ENCODE data around the gene NTN1.

NTN1 gene

DNA sequence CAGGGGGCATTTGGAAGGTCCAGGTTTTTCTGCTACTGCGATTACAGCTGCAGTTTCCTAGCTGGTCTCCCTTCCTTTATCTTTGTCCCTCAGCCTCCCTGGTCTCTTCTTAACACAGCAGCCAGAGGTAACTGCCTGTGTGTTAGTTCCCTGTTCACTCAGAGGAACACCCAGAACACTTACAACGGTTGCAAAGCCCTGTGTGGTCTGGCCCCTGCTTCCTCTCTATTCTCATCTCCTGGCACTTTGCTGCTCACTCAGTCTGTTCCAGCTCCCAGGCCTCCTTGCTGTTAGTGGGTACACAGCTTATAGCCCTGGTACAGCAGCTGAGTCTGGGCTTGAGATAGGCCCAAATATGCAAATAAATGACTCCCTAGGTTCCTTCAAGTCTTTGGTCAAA, 16.4 kb downstream of the NTN1 start:
- no peak for DNase-seq (ENCODE audit: low spot score)

DNA sequence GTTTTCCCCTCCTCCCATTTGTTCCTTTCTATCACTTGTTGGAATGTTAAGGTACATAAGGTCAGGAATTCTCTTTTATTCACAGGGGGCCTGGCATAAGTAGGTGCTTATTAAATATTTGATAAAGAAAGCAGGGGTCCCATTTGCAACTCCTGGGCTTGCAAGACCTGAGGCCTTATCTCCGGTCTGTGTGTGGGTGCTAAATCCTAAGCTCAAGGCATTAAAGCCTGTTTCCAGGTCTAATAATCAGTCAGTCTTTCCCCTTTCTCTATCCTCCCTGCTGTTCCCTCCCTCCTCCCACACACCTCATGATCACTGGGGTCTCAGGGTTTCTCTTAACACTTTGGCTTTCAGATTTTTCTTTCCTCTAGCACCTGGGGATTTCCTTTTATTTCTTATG, 17.1 kb downstream of the NTN1 start:
- DNase-seq (ENCODE audit: low spot score) = no peak

DNA sequence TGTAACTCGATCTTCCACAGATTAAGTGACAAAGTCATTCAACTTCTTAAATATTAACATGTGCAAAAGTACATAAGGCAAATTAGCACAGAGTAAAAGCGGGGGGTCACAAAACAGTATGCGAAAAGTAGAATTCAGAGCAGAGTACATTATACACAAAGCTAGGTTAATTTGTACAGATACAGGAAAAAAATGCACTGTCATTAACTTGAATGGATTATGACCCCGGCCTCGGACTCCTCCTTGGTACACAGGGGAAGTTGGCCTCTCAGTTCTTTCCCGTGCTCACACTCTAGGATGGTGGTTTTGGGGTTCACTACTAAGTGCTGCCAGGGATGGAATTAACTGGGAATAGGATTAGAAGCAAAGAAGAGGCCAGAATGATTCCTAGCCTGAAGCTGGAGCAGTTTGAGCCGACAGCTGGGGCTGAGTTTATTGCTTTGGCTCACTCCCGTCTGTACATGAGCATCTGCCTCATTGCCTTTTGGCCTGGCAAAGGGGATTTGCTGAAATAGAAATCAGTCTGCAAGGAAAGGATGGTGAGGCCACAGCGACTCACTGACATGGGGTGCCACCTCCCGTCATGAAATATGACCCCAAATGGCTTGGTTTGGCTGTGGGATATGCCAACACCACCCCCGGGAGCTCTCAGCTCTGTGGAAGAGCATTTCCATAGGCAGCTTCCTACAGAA, 23.6 kb downstream of the NTN1 start:
- DNase-seq (ENCODE audit: low spot score) = no peak

DNA sequence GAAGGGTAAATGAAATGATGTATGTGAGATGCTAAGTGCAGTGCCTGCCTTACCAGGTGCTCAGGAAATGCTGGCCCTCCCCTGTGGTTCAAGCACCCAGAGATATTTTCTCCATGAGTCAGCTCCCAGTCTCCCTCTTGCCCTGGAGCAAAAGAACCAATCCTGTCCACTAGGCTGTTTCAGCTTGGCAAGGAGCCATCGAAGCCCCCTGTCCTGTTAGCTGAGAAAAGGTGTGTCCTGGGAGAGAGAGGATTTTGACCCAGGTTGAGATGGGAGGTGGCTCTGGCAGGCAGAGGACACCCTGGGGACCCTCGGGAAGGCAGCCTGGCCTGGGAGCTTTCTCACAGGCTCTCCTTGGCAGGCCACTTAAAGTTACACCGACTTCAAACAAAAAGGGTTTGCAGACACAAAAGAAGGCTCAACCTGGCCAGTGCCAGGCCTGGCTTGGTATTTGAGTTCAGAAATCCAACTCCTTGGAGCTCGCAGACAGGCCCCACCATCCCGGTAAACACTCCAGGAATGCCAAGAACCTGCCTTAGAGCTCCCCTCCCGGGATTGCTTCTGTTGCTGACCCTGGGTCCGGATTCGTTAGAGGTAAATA, 29.6 kb downstream of the NTN1 start:
- no peak for DNase-seq (ENCODE audit: low spot score)

DNA sequence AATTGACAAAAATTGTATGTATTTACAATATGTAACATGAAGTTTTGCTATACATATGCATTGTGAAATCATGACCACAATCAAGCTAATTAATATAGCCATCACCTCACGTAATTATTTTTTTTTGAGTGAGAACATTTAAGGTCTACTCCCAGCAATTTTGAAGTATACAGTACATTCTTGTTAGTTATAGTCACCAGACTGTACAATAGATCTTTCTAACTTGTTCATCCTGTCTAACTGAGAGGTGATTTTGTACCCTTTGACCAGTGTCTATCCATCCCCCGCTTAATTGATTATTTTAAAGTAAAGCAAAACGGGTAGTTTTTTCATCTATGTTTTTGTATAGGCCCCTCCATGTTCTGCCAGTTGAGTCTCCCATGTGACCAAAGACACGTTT, 30.3 kb downstream of the NTN1 start:
- DNase-seq (ENCODE audit: low spot score) = no peak

DNA sequence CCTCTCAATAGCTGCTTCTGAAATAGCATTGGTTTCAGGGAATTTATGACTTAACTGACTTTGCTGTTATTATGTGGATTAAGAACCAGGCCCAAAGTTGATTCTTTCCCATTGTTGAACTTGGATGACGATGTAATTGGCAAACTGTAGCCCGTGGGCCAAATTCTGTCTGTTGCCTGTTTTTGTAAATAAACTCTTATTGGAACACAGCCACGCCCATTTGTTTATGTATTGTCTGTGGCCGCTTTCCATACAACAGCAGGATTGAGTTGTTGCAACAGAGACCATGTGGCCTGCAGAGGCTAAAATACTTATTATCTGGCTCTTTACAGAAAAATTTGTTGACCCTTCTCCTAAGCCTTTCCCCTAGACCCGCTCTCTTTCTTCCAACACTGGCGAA, 31.6 kb downstream of the NTN1 start:
- DNase-seq (ENCODE audit: low spot score) = no peak

DNA sequence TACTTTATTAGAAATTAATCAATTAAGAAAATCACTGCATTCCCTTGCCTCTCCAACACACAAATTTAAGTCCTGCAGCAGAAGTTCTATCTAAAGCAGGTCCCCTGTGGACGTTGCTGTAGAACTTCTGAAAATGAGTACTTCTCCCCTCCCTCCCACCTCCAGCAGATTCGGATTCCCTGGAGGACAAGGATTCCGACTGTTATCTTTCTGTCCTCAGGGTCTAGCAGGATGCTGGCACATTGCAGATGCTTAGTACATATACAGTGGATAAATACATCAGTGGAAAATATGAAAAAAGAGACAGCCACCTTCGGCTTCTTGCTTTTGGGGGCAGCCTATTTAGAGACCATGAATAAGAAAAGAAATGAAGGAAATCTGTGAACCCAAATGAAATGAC, 32.1 kb downstream of the NTN1 start:
- DNase-seq (ENCODE audit: low spot score) = no peak

DNA sequence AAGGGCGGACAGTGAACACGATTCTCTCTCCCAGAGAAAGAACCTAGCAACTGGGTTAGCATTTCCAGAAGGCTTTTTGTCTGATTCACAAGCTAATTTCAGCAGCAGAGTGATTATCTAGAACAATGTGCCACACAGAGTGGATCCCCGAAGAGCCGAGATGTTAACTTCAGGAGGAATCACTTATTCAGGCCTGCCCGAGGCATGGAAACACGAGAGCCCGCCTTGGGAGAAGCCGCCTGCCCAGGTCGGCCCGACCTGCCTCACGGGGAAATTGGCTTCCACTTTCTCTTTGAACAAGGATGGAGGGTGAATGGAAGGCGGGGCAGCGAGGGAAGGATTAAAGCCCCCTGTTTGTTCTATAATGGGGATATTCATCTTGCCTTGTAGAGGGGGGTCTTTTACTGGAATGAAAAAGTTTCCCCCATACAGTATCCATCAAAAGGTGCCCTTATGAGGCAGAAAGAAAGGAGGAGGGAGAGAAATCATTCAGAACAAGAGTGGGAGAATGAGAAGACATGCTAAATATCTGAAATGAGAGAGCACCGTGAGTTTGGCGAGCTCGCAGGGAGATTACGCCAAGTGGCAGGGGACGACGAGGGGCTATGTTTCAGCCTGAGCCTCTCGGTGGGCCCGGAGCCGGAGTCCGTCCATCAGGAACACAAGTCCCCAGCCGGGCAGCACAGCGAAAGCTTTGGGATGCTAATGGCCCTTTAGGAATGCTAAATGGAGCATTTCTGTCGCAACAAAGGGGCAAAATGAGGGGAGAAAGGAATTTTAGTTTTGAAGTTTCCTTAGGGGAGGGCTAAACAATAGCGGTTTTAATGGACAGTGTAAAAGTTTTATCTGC, 33.0 kb downstream of the NTN1 start:
- DNase-seq (ENCODE audit: low spot score) = no peak

DNA sequence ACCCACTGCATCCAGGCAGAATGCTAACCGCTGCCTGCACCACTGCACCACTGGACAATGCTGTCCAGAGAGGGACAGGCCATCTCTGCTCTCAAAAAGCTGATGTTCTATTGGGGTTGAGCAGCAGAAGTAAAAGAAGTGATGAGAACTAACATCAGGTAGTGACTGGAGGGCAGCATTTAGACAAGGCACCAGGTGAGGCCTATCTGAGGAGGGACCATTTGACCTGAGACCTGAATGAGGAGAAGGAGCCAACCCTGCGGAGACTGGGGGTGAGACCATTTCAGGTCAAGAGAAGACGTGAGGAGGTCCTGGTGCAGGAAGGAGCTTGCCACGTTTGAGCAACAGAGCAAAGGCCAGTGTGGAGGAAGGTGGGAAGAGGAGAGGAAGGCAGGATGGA, 34.0 kb downstream of the NTN1 start:
- no peak for DNase-seq (ENCODE audit: low spot score)

DNA sequence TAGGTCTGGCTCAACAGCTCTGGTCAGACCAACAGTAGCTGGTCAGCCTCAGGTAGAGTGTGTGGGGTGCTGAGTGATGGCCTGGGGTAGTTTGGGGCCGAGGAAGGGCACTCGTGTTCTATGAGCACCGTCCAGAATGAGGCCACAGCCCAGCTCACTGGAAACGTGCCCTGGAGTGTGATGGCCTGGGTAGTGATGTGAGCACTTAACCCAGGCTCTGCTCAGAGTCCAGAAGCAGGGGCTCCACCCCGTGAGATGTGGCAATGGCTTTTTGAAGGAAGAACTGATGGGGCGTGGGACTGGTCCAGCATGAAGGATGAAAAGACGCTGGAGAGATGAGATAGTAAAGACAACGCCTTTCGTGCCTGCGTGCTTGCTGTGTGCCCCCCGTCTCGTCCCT, 35.3 kb downstream of the NTN1 start:
- DNase-seq (ENCODE audit: low spot score) = no peak

DNA sequence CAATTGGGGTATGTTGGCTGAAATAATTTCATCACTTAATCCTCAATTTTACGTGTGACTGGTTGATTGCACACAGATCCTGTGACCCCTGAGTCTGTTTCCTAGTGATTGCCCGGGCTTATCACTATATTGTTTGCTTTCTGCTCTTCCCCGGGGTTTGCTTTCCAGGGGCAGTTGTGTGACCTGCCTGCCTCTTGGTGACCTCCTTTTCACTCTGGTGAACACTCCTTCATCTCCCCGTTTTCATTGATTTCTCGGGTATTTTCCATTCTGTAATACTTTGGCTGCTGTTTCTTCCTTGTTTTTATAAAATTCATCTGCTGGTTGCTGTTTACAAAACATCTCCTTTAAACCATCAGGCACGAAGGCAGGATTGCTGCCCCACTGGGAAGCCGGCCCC, 36.0 kb downstream of the NTN1 start:
- DNase-seq (ENCODE audit: low spot score) = no peak

DNA sequence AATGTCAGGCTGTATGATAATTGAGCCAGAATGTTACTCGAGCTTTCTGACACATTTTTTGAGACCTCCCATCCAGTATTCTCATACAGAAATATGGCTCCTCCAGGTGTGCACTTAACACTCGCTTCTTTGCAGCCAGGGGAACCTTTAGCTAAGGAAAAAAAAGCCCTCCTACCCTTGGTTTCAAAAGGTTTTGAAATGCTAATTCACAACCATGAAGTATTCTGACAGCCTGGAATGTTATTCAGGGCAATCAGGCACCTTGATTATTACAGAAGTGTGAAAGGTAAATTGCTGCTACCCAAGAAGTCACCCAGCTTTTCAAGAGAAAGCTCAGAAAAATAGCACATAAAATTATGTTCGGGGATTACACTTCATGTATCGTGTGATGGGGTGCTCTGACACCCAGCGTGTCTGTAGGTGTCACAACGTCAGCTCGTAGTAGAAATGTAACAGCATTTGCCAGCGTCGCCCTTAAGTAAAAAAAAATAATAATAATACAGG, 41.1 kb downstream of the NTN1 start:
- no peak for DNase-seq (ENCODE audit: low spot score)

DNA sequence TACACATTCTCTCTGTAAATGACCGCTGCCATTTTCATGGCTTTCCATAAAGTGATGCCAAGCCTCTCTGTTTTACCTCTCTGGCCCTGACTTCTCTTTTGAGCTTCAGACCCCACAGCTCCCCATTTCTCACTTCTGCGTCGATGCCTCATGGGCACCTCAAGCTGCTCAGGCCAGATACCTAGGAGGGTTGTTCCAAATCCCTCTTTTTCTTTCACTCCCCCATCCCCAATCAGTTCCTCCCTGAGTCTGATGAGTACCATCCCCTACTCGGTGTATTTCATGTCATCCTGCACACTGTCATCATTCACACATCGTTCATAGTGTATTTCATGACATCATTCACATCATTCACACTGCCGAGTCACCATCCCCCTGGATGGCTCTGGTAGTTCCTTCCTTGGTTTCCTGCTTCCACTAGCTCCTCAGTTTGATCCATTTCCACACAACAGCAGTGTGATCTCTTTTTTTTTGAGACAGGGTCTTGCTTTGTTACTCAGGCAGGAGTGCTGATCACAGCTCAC, 43.1 kb downstream of the NTN1 start:
- no peak for DNase-seq (ENCODE audit: low spot score)

DNA sequence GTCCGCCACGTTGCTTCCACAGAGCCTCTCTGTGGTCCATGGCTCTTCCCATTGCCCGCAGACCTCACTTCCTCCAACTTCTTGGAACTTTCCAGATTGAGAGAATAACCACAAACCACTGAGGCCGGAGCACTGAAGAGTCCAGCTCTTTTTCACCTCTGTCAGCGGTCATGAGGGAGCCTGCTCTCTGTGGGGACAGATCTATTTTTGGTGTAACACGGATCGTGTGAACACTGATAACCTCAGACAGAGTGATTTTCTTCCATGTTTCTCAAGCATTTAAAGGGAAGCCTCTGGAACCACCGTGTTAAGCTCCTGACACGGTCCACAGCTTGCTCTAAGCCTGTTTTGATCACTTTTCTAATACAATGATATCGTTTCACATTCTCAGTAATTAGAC, 49.7 kb downstream of the NTN1 start:
- no peak for DNase-seq (ENCODE audit: low spot score)

DNA sequence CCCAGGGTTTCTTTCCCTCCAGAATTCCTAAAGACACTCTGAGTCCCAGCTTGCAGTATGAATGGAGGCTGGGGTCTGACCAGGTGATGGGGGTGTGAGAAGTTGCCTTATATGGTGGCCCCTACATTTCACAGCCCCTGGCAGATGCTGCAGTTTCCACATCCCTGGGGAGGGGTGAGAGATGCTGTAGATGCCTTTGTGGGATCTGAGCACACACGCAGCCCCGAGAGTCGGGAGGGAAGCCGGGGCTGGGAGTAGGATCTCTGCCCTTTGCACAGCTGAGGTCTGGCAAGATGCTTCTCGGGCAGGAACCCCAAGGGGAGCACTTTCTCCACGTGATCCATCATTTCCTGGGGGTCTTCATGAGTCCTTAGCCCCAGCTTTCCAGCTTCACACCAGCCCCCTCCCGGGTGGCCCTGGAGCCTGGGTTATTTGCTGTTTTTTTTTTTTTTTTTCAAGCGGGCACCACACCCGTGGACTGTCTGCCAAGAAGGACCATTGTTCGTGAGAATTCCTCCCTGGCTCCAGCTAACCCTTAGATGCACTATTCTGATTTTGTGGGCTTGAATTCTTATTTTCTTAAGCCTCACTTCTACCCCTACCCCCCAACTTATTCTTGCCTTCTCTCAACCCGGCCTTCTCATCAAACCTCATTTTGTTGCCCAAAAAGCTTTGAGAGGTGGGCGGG, 50.6 kb downstream of the NTN1 start:
- no peak for DNase-seq (ENCODE audit: low spot score)

DNA sequence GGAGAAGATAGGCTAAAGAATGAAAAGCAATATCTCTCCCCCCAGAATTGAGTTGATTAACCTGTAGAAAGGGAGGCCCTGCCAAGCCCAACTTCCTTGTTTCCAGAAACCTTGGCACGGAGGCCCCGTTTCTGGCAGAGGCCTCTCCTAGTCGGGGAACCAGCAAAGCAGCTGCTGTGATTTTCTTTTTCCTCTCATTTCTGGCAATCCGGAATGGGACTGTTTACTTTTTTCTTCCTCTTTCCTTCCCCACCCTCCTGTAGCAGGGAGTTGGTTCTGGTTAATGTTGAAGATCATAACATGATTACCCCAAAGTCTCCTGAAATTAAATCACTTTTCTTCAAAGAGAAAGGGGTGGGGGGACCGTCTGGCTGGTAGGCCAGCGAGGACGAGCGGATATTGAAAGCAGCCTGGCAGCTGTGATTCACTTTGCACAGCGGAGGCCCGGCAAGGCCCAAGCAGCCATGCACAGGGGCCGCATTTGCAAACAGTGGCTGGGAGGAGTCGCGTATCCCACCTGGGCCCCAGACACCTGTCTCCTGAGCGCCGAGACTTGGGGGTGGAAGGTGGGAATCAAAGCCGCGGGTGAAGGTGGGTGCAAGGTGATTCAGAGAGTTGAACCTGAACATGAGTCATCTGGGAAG, 51.5 kb downstream of the NTN1 start:
- DNase-seq (ENCODE audit: low spot score) = no peak

DNA sequence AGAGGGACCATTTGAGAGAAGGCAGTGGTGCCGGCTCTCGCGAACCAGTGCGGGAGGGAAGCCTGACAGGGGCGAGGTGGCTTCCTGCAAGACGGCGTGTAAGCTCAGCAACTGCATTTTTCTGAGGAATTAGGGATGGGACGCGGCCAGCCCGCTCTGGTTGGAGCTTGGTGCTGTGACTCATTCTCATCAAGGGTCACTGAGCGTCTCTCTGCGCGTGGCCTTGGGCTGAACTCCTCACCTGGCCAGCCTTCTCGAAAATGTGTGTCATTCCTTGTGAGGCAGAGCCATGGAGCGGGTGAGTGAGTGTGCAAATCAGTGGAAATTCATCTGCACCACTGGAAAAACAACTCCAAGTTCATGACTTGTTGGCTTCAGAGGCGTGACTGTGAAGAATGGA, 52.8 kb downstream of the NTN1 start:
- DNase-seq (ENCODE audit: low spot score) = no peak

DNA sequence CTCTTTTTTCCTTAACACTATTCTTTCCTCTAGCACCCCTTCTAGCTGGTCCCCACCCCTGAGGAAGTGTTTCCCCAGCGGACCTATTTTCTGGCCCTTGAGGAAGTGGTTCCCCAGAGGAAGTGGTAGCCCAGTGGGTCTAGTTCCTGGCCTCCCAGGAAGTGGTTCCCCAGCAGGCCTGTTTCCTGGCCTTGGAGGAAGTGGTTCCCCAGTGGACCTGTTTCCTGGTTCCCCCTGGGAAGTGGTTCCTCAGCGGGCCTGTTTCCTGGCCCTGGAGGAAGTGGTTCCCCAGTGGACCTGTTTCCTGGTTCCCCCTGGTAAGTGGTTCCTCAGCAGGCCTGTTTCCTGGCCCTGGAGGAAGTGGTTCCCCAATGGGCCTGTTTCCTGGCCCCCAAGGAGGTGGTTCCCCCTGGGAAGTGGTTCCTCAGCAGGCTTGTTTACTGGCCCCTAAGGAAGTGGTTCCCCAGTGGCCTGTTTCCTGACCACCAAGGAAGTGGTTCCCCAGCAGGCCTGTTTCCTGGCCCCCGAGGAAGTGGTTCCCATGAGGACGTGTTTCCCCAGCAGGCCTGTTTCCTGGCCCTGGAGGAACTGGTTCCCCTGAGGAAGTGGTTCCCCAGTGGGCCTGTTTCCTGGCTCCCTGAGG, 58.3 kb downstream of the NTN1 start:
- no peak for DNase-seq (ENCODE audit: low spot score)

DNA sequence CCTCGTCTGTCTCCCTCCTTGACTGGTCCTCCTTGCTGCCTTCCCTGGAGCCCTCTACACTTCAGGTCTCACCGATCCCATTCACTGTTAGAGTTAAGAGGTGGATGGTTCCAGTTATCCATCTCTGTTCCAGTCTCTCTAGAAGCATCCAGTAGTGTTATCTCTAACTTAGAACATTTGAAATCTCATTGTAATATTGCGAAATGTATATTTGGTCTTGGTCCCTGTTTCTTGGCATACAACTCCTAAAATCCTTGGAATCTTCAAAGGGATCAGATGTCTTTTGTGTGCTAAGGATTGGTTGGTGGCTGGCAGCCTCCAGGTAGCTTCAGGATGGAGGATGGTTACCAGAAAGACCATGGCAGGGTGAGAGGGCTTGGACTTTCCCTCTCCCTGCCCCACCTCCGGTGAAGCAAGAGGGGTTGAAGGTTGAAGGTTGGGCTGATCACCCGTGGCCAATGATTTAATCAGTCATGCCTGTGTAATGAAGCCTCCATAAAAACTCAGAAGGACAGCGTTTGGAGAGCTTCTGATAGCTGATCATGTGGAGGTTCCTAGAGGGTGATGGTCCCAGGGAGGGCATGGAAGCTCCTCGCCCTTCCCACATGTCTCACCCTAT, 59.1 kb downstream of the NTN1 start:
- DNase-seq (ENCODE audit: low spot score) = no peak

DNA sequence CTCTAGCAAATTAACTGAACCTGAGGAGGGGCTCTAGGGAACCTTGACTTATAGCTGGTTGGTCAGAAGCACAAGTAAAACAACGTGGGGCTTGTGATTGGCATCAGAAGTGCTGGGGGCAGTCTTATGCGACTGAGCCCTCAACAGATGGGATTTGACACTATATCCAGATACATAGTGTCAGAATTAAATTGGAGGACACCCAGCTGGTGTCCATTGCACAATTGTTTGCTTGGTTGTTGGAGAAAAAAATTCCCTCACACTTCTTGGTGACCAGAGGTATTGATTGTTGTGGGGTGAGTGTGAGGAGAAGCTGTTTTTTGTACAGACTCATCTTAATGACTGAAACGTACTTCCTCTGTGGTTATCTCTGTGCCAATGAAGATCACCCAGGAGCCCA, 59.7 kb downstream of the NTN1 start:
- no peak for DNase-seq (ENCODE audit: low spot score)

DNA sequence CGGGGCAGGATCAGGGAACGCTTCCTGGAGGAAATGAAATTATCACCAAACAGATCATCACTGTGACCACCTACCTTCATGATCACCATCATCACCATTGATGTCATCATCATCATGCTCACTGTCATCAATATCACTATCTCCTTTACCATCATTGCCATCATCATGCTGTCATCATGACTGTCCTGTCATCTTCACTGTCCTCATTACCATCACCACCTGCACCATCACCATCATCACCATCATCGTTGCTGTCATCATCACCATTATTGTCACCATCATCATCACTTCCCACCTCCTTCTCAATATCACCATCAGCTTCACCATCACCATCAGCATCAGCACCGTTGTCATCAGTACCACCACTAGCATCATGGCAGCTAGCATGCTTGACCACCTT, 65.3 kb downstream of the NTN1 start:
- DNase-seq (ENCODE audit: low spot score) = no peak
